ENCODE measurements around the gene DHRSX.

The DHRSX gene

GRCh38 chrX:2500803-2501558 lies at the start of gene DHRSX, which contains the start of gene ZBED1:
TSS of gene DHRSX (minus strand) at chrX:2500976. CDS start at chrX:2500925, 51 bp downstream.
TSS of gene ZBED1 (minus strand) at chrX:2500976. CDS start at chrX:2490719, 10,257 bp downstream.
- ATAC-seq = peak; percentile 57
- no peak for TF ChIP-seq CSRNP3 (CRISPR knock-in tag; IDR thresholded peaks at IDR 0.05)
- no peak for TF ChIP-seq BACH2 (CRISPR knock-in tag; IDR thresholded peaks at IDR 0.05; ENCODE audit: borderline replicate concordance)
- TF ChIP-seq OSR1 (CRISPR knock-in tag; IDR thresholded peaks at IDR 0.05) = no peak
- no peak for TF ChIP-seq POU6F1 (CRISPR knock-in tag; IDR thresholded peaks at IDR 0.05; ENCODE audit: borderline replicate concordance, low read depth)

- TF ChIP-seq ZNF70 (CRISPR knock-in tag; IDR thresholded peaks at IDR 0.05) (no peak), POU6F1 (CRISPR knock-in tag; IDR thresholded peaks at IDR 0.05; ENCODE audit: borderline replicate concordance, low read depth) (no peak), SNAI2 (CRISPR knock-in tag; IDR thresholded peaks at IDR 0.05) (no peak), PATZ1 (CRISPR knock-in tag; IDR thresholded peaks at IDR 0.05; ENCODE audit: borderline replicate concordance) (no peak), ZFP30 (CRISPR knock-in tag; IDR thresholded peaks at IDR 0.05) (no peak), ZC3H10 (CRISPR knock-in tag; IDR thresholded peaks at IDR 0.05) (no peak), ZNF8 (CRISPR knock-in tag; IDR thresholded peaks at IDR 0.05) (no peak)
- no peak for ATAC-seq
Observed at GRCh38 chrX:2549876-2550275, 49.1 kb upstream of the DHRSX start.

GRCh38 chrX:2548711-2549423 lies 48.1 kb upstream of the DHRSX start:
- TF ChIP-seq SNAI2 (CRISPR knock-in tag; IDR thresholded peaks at IDR 0.05) (no peak), ZNF70 (CRISPR knock-in tag; IDR thresholded peaks at IDR 0.05) (no peak), PATZ1 (CRISPR knock-in tag; IDR thresholded peaks at IDR 0.05; ENCODE audit: borderline replicate concordance) (no peak), GLIS3 (CRISPR knock-in tag; IDR thresholded peaks at IDR 0.05) (no peak), PPARA (CRISPR knock-in tag; IDR thresholded peaks at IDR 0.05; ENCODE audit: borderline replicate concordance) (no peak), CREB5 (CRISPR knock-in tag; IDR thresholded peaks at IDR 0.05; ENCODE audit: low read depth) (no peak), CSDC2 (CRISPR knock-in tag; IDR thresholded peaks at IDR 0.05) (no peak), ZC3H10 (CRISPR knock-in tag; IDR thresholded peaks at IDR 0.05) (no peak), ZFP30 (CRISPR knock-in tag; IDR thresholded peaks at IDR 0.05) (no peak), TCF4 (CRISPR knock-in tag; IDR thresholded peaks at IDR 0.05; ENCODE audit: borderline replicate concordance) (no peak), ZNF8 (CRISPR knock-in tag; IDR thresholded peaks at IDR 0.05) (no peak), ARNTL (CRISPR knock-in tag; IDR thresholded peaks at IDR 0.05; ENCODE audit: borderline replicate concordance, low read depth) (no peak), ZNF565 (CRISPR knock-in tag; conservative IDR thresholded peaks at IDR 0.05; ENCODE audit: low read depth) (no peak)
- ATAC-seq = no peak

All from SK-N-SH treated with all-trans-retinoic acid at 6 μM for 48 hours (cell line).